Esophagus muscularis mucosa (tissue), 4 donors: ENCODE data around the gene CRYBG1.

Source experiments
- EP300 ChIP-seq: sonication (generic); formaldehyde crosslinking; IDR thresholded peaks from one replicate; pipeline ENCODE4 v1.6.1; 2017; ENCODE audit warnings: antibody characterized with exemption
- POLR2A ChIP-seq: fragments of 450-650 bp; IDR thresholded peaks from one replicate; pipeline ENCODE4 v1.6.1; 2017; ENCODE audit warnings: antibody characterized with exemption, moderate library complexity, mild to moderate bottlenecking, low read depth
- POLR2AphosphoS5 ChIP-seq, 2 donors: sonication (generic); formaldehyde crosslinking; IDR thresholded peaks; one replicate each; pipeline ENCODE4 v1.6.1; 2017; ENCODE audit warnings: antibody characterized with exemption in 2 of 2
- TF ChIP-seq, protein P1 (sequence below), 3 experiments: fragments of 200-600 bp in 2 of 3; fragments of 450-650 bp in 1 of 3; sonication (generic) in 2 of 3; IDR thresholded peaks; one replicate each; pipeline ENCODE4 v1.5.1; 2017 to 2019; ENCODE audit warnings: antibody characterized with exemption in 3 of 3, mild to moderate bottlenecking in 2 of 3, moderate library complexity in 1 of 3

DNA sequence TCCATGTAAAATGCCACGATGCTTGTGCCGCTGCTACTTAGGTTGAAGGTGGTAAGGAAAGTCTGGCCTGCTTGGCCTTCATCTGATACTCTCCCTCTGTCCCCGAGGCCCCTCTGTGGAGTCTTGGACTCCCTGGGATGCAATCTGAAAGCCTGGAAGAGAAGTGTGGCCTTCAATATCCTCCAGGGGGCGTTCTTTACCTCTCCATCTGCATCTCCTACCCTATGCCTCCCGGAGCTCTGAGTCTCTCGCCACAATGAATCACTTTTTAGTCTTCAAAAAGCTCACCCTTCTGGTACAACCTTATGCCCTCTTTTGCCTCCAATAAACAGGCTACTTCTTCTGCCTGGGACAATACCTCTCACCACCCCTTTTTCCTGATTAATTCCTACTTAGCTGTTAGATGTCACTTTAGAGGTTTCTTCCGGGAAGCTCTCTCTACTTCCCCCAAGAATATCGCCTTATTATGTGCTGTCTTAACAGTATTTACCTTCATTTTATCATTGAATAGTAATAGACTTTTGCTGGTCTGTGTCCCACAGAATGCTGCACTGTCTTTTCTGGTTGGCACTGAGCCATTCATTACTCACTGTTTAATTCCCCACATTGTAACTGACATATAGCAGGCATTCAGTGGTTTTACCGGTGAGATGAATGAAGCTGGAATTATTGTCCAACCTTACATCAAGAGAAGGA is 21.0 kb upstream of the CRYBG1 start:
- TF ChIP-seq, protein P1, sequence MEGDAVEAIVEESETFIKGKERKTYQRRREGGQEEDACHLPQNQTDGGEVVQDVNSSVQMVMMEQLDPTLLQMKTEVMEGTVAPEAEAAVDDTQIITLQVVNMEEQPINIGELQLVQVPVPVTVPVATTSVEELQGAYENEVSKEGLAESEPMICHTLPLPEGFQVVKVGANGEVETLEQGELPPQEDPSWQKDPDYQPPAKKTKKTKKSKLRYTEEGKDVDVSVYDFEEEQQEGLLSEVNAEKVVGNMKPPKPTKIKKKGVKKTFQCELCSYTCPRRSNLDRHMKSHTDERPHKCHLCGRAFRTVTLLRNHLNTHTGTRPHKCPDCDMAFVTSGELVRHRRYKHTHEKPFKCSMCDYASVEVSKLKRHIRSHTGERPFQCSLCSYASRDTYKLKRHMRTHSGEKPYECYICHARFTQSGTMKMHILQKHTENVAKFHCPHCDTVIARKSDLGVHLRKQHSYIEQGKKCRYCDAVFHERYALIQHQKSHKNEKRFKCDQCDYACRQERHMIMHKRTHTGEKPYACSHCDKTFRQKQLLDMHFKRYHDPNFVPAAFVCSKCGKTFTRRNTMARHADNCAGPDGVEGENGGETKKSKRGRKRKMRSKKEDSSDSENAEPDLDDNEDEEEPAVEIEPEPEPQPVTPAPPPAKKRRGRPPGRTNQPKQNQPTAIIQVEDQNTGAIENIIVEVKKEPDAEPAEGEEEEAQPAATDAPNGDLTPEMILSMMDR (IDR thresholded peaks at IDR 0.05): peak; percentile 60 to 67 (median 61)
- TF ChIP-seq POLR2AphosphoS5 (IDR thresholded peaks at IDR 0.05) (no peak), POLR2A (no peak), EP300 (no peak)
